OCI-LY1 (cell line): ENCODE data around the gene HECTD1.
"Not testable (repeated sequence)": the region's sequence is repeated elsewhere in the genome, so short reads cannot be mapped to it uniquely, and the experiment has no call there.

ENCODE experiments used
- H2AFZ ChIP-seq: fragments of 200-600 bp; sonication (generic), shearing (Covaris generic); 2 replicates; pipeline ENCODE4 v1.6.0; 2014; ENCODE audit warnings: antibody characterized with exemption, mild to moderate bottlenecking, low read length
- H3F3A ChIP-seq: fragments of 200-600 bp; sonication (generic), shearing (Covaris generic); 2 replicates; pipeline ENCODE4 v1.6.0; 2014; ENCODE audit warnings: mild to moderate bottlenecking, antibody characterized with exemption, low read length, moderate library complexity; ENCODE audit not compliant: insufficient read depth
- H3K27ac ChIP-seq: fragments of 200-600 bp; sonication (generic); 2 replicates; pipeline ENCODE4 v1.5.1; 2014; ENCODE audit warnings: low read length, mixed run types, mild to moderate bottlenecking, low read depth; ENCODE audit not compliant: poor library complexity, severe bottlenecking
- H3K27me3 ChIP-seq: fragments of 200-600 bp; sonication (generic); 2 replicates; pipeline ENCODE4 v1.6.0; 2014; ENCODE audit warnings: antibody characterized with exemption, mild to moderate bottlenecking, low read length, moderate library complexity; ENCODE audit not compliant: insufficient read depth
- H3K36me3 ChIP-seq: fragments of 200-600 bp; sonication (generic); 2 replicates; pipeline ENCODE4 v1.6.1; 2014; ENCODE audit warnings: mild to moderate bottlenecking, antibody characterized with exemption, low read length, moderate library complexity, mixed read lengths; ENCODE audit not compliant: insufficient read depth
- H3K4me1 ChIP-seq: fragments of 200-600 bp; sonication (generic); 2 replicates; pipeline ENCODE4 v1.5.1; 2014; ENCODE audit warnings: mild to moderate bottlenecking, low read length, moderate library complexity; ENCODE audit not compliant: insufficient read depth, severe bottlenecking
- H3K4me2 ChIP-seq: fragments of 200-600 bp; sonication (generic), shearing (Covaris generic); 2 replicates; pipeline ENCODE4 v1.6.1; 2014; ENCODE audit warnings: low read length
- H3K4me3 ChIP-seq: fragments of 200-600 bp; sonication (generic); 2 replicates; pipeline ENCODE4 v1.5.1; 2014; ENCODE audit warnings: low read length, low read depth, mild to moderate bottlenecking, mixed read lengths; ENCODE audit not compliant: poor library complexity, severe bottlenecking
- H3K79me2 ChIP-seq: fragments of 200-600 bp; shearing (Covaris generic); 2 replicates; pipeline ENCODE4 v1.6.1; 2016; ENCODE audit warnings: mixed run types, low read length, mixed read lengths; ENCODE audit not compliant: insufficient read depth
- H3K9ac ChIP-seq: fragments of 200-600 bp; sonication (generic), shearing (Covaris generic); 2 replicates; pipeline ENCODE4 v1.6.1; 2014; ENCODE audit warnings: mild to moderate bottlenecking, low read length, mixed read lengths
- H3K9me2 ChIP-seq: fragments of 200-600 bp; sonication (generic), shearing (Covaris generic); 2 replicates; pipeline ENCODE4 v1.6.1; 2014; ENCODE audit warnings: low read depth, mild to moderate bottlenecking, low read length, mixed read lengths
- H3K9me3 ChIP-seq: fragments of 200-600 bp; shearing (Covaris generic); 2 replicates; pipeline ENCODE4 v1.6.1; 2014; ENCODE audit warnings: low read length, mixed read lengths
- H4K20me1 ChIP-seq: fragments of 200-600 bp; sonication (generic), shearing (Covaris generic); 2 replicates; pipeline ENCODE4 v1.6.0; 2016; ENCODE audit warnings: mild to moderate bottlenecking, low read length; ENCODE audit not compliant: insufficient read depth
- EZH2 ChIP-seq: fragments of 200-600 bp; sonication (generic), shearing (Covaris generic); IDR thresholded peaks from 2 replicates; pipeline ENCODE4 v1.8.0; 2017; ENCODE audit warnings: borderline replicate concordance, mixed run types, mild to moderate bottlenecking, antibody characterized with exemption, low read length, moderate library complexity, mixed read lengths
- TF ChIP-seq, protein P1 (sequence below): fragments of 200-600 bp; sonication (generic), shearing (Covaris generic); IDR thresholded peaks from 2 replicates; pipeline ENCODE4 v1.5.1; 2017; ENCODE audit warnings: mild to moderate bottlenecking, antibody characterized with exemption, low read length, moderate library complexity, mixed read lengths

The HECTD1 gene

DNA sequence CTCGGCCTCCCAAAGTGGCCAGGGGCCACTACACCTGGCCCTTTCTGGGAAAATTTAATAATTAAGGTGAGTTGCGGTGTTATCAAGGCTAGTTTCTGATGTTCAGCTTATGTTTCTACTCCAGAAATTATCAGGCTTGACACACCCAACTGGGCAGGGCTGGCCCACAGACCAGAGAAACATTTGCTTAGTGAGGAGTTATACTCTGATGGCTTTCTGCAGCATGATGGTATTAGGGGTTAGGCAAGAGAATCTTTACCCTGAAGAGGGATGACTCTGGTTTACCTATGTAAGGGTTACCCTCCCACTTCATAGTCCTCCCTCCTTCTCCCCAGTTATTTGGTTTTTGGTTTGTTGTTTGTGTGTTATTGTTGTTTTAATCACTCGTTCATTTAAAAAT is 24.5 kb upstream of the HECTD1 start:
- H3K36me3 ChIP-seq: no peaks in the 10 kb centered on the region
- H3K79me2 ChIP-seq: no peaks in the 10 kb centered on the region
- H3F3A ChIP-seq: no peaks in the 10 kb centered on the region
- H3K4me1 ChIP-seq: no peaks in the 10 kb centered on the region
- H3K27me3 ChIP-seq: no peaks in the 10 kb centered on the region
- no peaks in the 10 kb centered on the region for H3K9me2 ChIP-seq
- no peak overlapping the region for H2AFZ ChIP-seq
- H3K9me3 ChIP-seq: no peaks in the 10 kb centered on the region
- H3K27ac ChIP-seq: no peak overlapping the region
- H3K4me2 ChIP-seq: no peak overlapping the region
- no peak overlapping the region for H3K4me3 ChIP-seq
- H4K20me1 ChIP-seq: no peaks in the 10 kb centered on the region
- no peak overlapping the region for H3K9ac ChIP-seq
- TF ChIP-seq, protein P1, sequence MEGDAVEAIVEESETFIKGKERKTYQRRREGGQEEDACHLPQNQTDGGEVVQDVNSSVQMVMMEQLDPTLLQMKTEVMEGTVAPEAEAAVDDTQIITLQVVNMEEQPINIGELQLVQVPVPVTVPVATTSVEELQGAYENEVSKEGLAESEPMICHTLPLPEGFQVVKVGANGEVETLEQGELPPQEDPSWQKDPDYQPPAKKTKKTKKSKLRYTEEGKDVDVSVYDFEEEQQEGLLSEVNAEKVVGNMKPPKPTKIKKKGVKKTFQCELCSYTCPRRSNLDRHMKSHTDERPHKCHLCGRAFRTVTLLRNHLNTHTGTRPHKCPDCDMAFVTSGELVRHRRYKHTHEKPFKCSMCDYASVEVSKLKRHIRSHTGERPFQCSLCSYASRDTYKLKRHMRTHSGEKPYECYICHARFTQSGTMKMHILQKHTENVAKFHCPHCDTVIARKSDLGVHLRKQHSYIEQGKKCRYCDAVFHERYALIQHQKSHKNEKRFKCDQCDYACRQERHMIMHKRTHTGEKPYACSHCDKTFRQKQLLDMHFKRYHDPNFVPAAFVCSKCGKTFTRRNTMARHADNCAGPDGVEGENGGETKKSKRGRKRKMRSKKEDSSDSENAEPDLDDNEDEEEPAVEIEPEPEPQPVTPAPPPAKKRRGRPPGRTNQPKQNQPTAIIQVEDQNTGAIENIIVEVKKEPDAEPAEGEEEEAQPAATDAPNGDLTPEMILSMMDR: no peak
- no peak for TF ChIP-seq EZH2

DNA sequence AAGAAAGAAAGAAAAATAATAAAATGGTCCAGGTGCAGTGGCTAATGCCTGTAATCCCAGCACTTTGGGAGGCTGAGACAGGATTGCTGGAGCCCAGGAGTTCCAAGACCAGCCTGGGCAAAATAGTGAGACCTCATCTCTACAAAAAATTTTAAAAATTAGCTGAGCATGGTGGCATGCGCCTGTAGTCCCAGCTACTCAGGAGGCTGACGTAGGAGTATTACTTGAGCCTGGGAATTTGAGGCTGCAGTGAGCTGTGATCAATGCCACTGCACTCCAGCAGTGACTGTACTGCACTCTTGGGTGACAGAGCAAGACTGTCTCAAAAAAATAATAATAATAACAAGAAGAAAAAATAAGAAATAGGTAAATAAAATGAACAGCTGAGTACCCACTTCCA is 23.7 kb upstream of the HECTD1 start:
- H3K4me2 ChIP-seq, H4K20me1 ChIP-seq, H3K27ac ChIP-seq, H2AFZ ChIP-seq, H3K9me2 ChIP-seq, H3K4me3 ChIP-seq, H3K9me3 ChIP-seq, H3K4me1 ChIP-seq, H3K79me2 ChIP-seq, H3K27me3 ChIP-seq, H3K36me3 ChIP-seq, H3F3A ChIP-seq, H3K9ac ChIP-seq: not testable (repeated sequence)

DNA sequence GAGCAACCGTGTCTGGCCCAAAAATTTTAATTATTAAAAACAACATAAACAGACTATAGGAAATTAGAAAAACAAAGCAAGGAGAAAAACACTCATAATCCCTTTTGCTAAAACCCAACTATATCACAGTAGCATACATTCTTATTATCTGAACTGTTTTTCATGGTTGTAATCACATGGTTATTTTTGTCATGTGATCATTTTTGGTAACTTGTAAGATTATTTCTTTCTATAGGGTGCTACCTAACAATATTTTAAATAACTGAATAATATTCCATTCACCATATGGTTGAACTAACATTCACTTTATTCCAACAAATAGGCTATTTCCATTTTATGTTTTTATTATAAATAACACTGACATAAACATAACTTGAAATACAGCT is 23.0 kb upstream of the HECTD1 start:
- Histone ChIP-seq H3K36me3 (no peaks in the 10 kb centered on the region), H3K27me3 (no peaks in the 10 kb centered on the region), H3K9ac (no peak overlapping the region), H3K4me3 (no peak overlapping the region), H3K4me1 (no peaks in the 10 kb centered on the region), H3K4me2 (no peak overlapping the region), H4K20me1 (no peaks in the 10 kb centered on the region), H3K79me2 (no peaks in the 10 kb centered on the region), H3K27ac (no peak overlapping the region), H2AFZ (no peak overlapping the region), H3F3A (no peaks in the 10 kb centered on the region), H3K9me3 (no peaks in the 10 kb centered on the region), H3K9me2 (no peaks in the 10 kb centered on the region)
- no peak for TF ChIP-seq EZH2
- TF ChIP-seq, protein P1: no peak

DNA sequence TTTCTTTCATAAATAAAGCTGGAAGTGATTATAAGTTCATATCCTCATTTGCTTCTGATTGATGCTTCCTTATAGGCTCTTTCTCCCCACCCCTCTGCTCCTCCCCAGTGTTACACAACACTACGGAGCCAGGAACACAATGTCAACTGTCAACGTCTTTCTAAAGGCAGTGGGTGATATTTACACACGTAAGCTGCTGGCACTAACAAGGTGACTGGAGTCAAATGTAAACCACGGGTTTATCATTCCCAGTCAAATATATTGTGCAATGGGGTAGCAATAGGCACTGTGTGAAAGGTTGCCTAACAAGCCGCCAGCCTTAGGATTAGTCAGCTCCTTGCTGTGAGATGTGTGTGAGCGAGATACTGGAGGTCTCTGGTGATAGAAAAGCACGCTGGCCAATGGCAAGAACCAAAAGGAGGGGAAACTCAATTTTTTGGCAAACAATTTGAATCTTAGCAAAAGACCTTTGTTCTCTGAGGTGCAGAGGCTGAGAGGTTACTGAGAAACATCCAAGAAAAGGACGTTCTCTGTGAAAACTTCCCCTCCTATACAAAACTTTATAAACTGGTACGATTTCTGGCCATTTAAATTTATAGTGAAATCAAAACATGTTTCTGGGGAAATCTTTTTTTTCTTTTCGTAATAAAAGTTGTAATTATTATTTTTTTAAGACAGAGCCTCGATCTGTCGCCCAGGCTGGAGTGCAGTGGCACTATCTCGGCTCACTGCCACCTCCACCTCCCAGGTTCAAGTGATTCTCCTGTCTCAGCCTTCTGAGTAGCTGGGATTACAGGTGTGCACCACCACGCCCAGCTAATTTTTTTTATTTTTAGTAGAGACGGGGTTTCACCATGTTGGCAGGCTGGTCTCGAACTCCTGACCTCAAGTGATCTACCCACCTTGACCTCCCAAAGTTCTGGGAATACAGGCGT is 22.3 kb upstream of the HECTD1 start:
- H3K36me3 ChIP-seq: no peaks in the 10 kb centered on the region
- 0 out of 2 replicates have a peak, but pooled peaks cover 1% of the 10 kb centered on the region for H3K9me3 ChIP-seq
- no peaks in the 10 kb centered on the region for H3K9me2 ChIP-seq
- H3K9ac ChIP-seq: no peak overlapping the region
- no peak overlapping the region for H3K27ac ChIP-seq
- H4K20me1 ChIP-seq: no peaks in the 10 kb centered on the region
- H2AFZ ChIP-seq: no peak overlapping the region
- H3K27me3 ChIP-seq: no peaks in the 10 kb centered on the region
- no peak overlapping the region for H3K4me2 ChIP-seq
- H3K4me3 ChIP-seq: no peak overlapping the region
- no peaks in the 10 kb centered on the region for H3K79me2 ChIP-seq
- TF ChIP-seq, protein P1: no peak
- no peak for TF ChIP-seq EZH2
- H3K4me1 ChIP-seq: no peaks in the 10 kb centered on the region
- no peaks in the 10 kb centered on the region for H3F3A ChIP-seq
